Measurements from ENCODE around the gene PSTPIP1.

- TF ChIP-seq CTCF (conservative IDR thresholded peaks at IDR 0.05; ENCODE audit: low read depth in 2 of 2) (no peak), POLR2AphosphoS5 (IDR thresholded peaks at IDR 0.05; ENCODE audit: low read depth) (no peak), EZH2phosphoT487 (IDR thresholded peaks at IDR 0.05; ENCODE audit: unreplicated experiment) (no peak), JUNB (IDR thresholded peaks at IDR 0.05; ENCODE audit: unreplicated experiment) (no peak), CREB1 (CRISPR knock-in tag; IDR thresholded peaks at IDR 0.05; ENCODE audit: low read depth) (no peak), EZH2 (IDR thresholded peaks at IDR 0.05; ENCODE audit: low read depth, unreplicated experiment) (no peak), ZNF331 (CRISPR knock-in tag; IDR thresholded peaks at IDR 0.05; ENCODE audit: low read depth) (no peak), REST (IDR thresholded peaks at IDR 0.05; ENCODE audit: unreplicated experiment) (no peak), NANOG (IDR thresholded peaks at IDR 0.05; ENCODE audit: borderline replicate concordance) (no peak), ZNF462 (CRISPR knock-in tag; IDR thresholded peaks at IDR 0.05) (no peak), STAT1 (IDR thresholded peaks at IDR 0.05; ENCODE audit: unreplicated experiment) (no peak), ZNF114 (CRISPR knock-in tag; IDR thresholded peaks at IDR 0.05) (no peak)
Observed at GRCh38 chr15:77039217-77039533, 44.2 kb downstream of the PSTPIP1 start.
